H9 (cell line): ENCODE data around the gene CINP. TPM values are rescaled to one million over a fixed set of nuclear protein-coding genes. Genes with fewer than 3 reads are reported as not detected.

Source experiments
- DNase-seq: peaks from one replicate; pipeline ENCODE4 v3.0.0-alpha.2; 2017
- H2AFZ ChIP-seq: one replicate; pipeline ENCODE4 v1.6.1; 2013; ENCODE audit warnings: mild to moderate bottlenecking, low read length, control low read depth, moderate library complexity
- H2AK5ac ChIP-seq: 2 replicates; pipeline ENCODE4 v1.6.1; 2013; ENCODE audit warnings: low read length, control low read depth, mixed read lengths; ENCODE audit not compliant: insufficient read length
- H2BK120ac ChIP-seq: one replicate; pipeline ENCODE4 v1.6.1; 2013; ENCODE audit warnings: low read depth, mild to moderate bottlenecking, low read length, control low read depth, inconsistent platforms; ENCODE audit not compliant: poor library complexity, severe bottlenecking
- H2BK12ac ChIP-seq: 2 replicates; pipeline ENCODE4 v1.6.1; 2013; ENCODE audit warnings: low read length, control low read depth, mixed read lengths, low read depth; ENCODE audit not compliant: insufficient read length
- H2BK15ac ChIP-seq: 2 replicates; pipeline ENCODE4 v1.6.1; 2013; ENCODE audit warnings: low read depth, low read length, control low read depth
- H2BK20ac ChIP-seq: one replicate; pipeline ENCODE4 v1.6.1; 2013; ENCODE audit warnings: low read depth, mild to moderate bottlenecking, low read length, control low read depth, inconsistent platforms; ENCODE audit not compliant: poor library complexity, severe bottlenecking
- H2BK5ac ChIP-seq: 2 replicates; pipeline ENCODE4 v1.6.1; 2013; ENCODE audit warnings: low read length, control low read depth, mixed read lengths; ENCODE audit not compliant: insufficient read length
- H3K14ac ChIP-seq: 2 replicates; pipeline ENCODE4 v1.6.1; 2013; ENCODE audit warnings: low read length, control low read depth; ENCODE audit not compliant: insufficient read depth
- H3K18ac ChIP-seq: 2 replicates; pipeline ENCODE4 v1.6.1; 2013; ENCODE audit warnings: low read depth, mild to moderate bottlenecking, mixed read lengths, low read length, control low read depth; ENCODE audit not compliant: insufficient read length
- H3K23ac ChIP-seq: 2 replicates; pipeline ENCODE4 v1.6.1; 2013; ENCODE audit warnings: low read length, control low read depth, mixed read lengths, low read depth; ENCODE audit not compliant: insufficient read length
- H3K23me2 ChIP-seq: 2 replicates; pipeline ENCODE4 v1.6.1; 2013; ENCODE audit warnings: low read depth, mild to moderate bottlenecking, mixed read lengths, low read length, control low read depth; ENCODE audit not compliant: insufficient read length, poor library complexity, severe bottlenecking
- H3K27ac ChIP-seq: 2 replicates; pipeline ENCODE4 v1.5.1; 2013; ENCODE audit warnings: low read length, control low read depth, mixed read lengths, low read depth; ENCODE audit not compliant: insufficient read length
- H3K27me3 ChIP-seq: 2 replicates; pipeline ENCODE4 v1.6.1; 2013; ENCODE audit warnings: low read length, control low read depth, inconsistent platforms; ENCODE audit not compliant: insufficient read depth
- H3K4ac ChIP-seq: 2 replicates; pipeline ENCODE4 v1.6.1; 2013; ENCODE audit warnings: low read depth, mild to moderate bottlenecking, control low read depth, inconsistent platforms, low read length, moderate library complexity
- H3K4me1 ChIP-seq: 2 replicates; pipeline ENCODE4 v1.6.1; 2013; ENCODE audit warnings: low read length, control low read depth, inconsistent platforms; ENCODE audit not compliant: insufficient read depth
- H3K4me2 ChIP-seq: 2 replicates; pipeline ENCODE4 v1.6.1; 2013; ENCODE audit warnings: low read length, control low read depth, mixed read lengths; ENCODE audit not compliant: insufficient read length, insufficient read depth
- H3K56ac ChIP-seq: 2 replicates; pipeline ENCODE4 v1.6.1; 2013; ENCODE audit warnings: low read depth, mild to moderate bottlenecking, mixed read lengths, low read length, control low read depth; ENCODE audit not compliant: insufficient read length
- H3K79me1 ChIP-seq: 2 replicates; pipeline ENCODE4 v1.6.1; 2013; ENCODE audit warnings: low read depth, mild to moderate bottlenecking, moderate library complexity, low read length, control low read depth, inconsistent platforms; ENCODE audit not compliant: insufficient read depth, poor library complexity, severe bottlenecking
- H3K79me2 ChIP-seq: 2 replicates; pipeline ENCODE4 v1.6.1; 2013; ENCODE audit warnings: low read length, control low read depth, inconsistent platforms; ENCODE audit not compliant: insufficient read depth
- H3K9ac ChIP-seq: 2 replicates; pipeline ENCODE4 v1.6.1; 2013; ENCODE audit warnings: low read length, control low read depth, mixed read lengths; ENCODE audit not compliant: insufficient read length; ENCODE audit errors: extremely low read depth
- H3K9me3 ChIP-seq: one replicate; pipeline ENCODE4 v1.6.1; 2013; ENCODE audit warnings: low read depth, low read length, inconsistent platforms; ENCODE audit not compliant: control insufficient read depth
- H3T11ph ChIP-seq: one replicate; pipeline ENCODE4 v1.6.1; 2013; ENCODE audit warnings: mild to moderate bottlenecking, low read length, control low read depth, inconsistent platforms
- H4K20me1 ChIP-seq: one replicate; pipeline ENCODE4 v1.6.1; 2013; ENCODE audit not compliant: control insufficient read depth, insufficient read length, insufficient read depth
- H4K5ac ChIP-seq: 2 replicates; pipeline ENCODE4 v1.6.1; 2013; ENCODE audit warnings: low read depth, mild to moderate bottlenecking, mixed read lengths, low read length, control low read depth; ENCODE audit not compliant: insufficient read length
- H4K8ac ChIP-seq: replicated peaks from 2 replicates; pipeline ENCODE4 v1.6.1; 2013; ENCODE audit warnings: low read length, control low read depth, mixed read lengths, low read depth; ENCODE audit not compliant: insufficient read length
- H4K91ac ChIP-seq: 2 replicates; pipeline ENCODE4 v1.6.1; 2013; ENCODE audit warnings: low read depth, mild to moderate bottlenecking, moderate library complexity, mixed read lengths, low read length, control low read depth; ENCODE audit not compliant: insufficient read length
- H3K27ac Mint-ChIP-seq, 3 experiments: 2 replicates in 2 of 3; 3 replicates in 1 of 3; pipeline ENCODE4 v1.8.0; 2020 to 2021; ENCODE audit warnings: mixed read lengths in 3 of 3, mild to moderate bottlenecking in 1 of 3, moderate library complexity in 1 of 3
- H3K27me3 Mint-ChIP-seq: 2 replicates; pipeline ENCODE4 v1.8.0; 2021; ENCODE audit warnings: low read depth, mild to moderate bottlenecking, moderate library complexity, mixed read lengths
- H3K36me3 Mint-ChIP-seq, 3 experiments: 2 replicates in 2 of 3; 3 replicates in 1 of 3; pipeline ENCODE4 v1.8.0; 2020 to 2021; ENCODE audit warnings: low read depth in 3 of 3, mixed read lengths in 3 of 3; ENCODE audit not compliant: insufficient read depth in 1 of 3
- H3K4me1 Mint-ChIP-seq, 2 experiments: 2 replicates each; pipeline ENCODE4 v1.8.0; 2020; ENCODE audit warnings: mixed read lengths in 2 of 2
- H3K4me3 Mint-ChIP-seq, 2 experiments: 2 replicates in 1 of 2; 3 replicates in 1 of 2; pipeline ENCODE4 v1.8.0; 2020 to 2021; ENCODE audit warnings: mild to moderate bottlenecking in 2 of 2, mixed read lengths in 2 of 2, moderate library complexity in 1 of 2
- H3K9me3 Mint-ChIP-seq, 2 experiments: 2 replicates in 1 of 2; 3 replicates in 1 of 2; pipeline ENCODE4 v1.8.0; 2020; ENCODE audit warnings: mild to moderate bottlenecking in 2 of 2, mixed read lengths in 2 of 2, moderate library complexity in 1 of 2
- CTCF ChIP-seq: fragments of 200-600 bp; sonication (generic); conservative IDR thresholded peaks from 3 replicates; pipeline ENCODE4 v1.8.0; 2021; ENCODE audit warnings: antibody characterized with exemption, mild to moderate bottlenecking
- WGBS: extraction: QIAGEN DNeasy Blood & Tissue Kit; methylation state at CpG from one replicate; pipeline ENCODE4 v1.1.7; 2013; ENCODE audit warnings: missing lambda C conversion rate, low lambda C conversion rate, mixed read lengths; ENCODE audit not compliant: insufficient read length; ENCODE audit errors: extremely low coverage; 5-methylcytosine and 5-hydroxymethylcytosine counted together
- total RNA-seq: library from RNA; stranded (reverse); gene quantifications from 2 replicates; pipeline ENCODE4 v1.2.1, GENCODE V29; 2021

Gene CINP
- total RNA-seq, 1 experiment from 2014 or later: 39.5 TPM

GRCh38 chr14:102318781-102319276 is 43.9 kb downstream of the CINP start:
- H3K18ac ChIP-seq: peak overlapping the region; percentile 62
- no peak overlapping the region for H2BK20ac ChIP-seq
- DNase-seq: no peak
- no peak overlapping the region for H2AK5ac ChIP-seq
- Mint-ChIP-seq H3K36me3 (no peaks in the 10 kb centered on the region; a peak in 2 of 7 replicates), H3K4me1 (peaks cover 43 to 51% of the 10 kb centered on the region in 2 experiments), H3K27me3 (peaks cover 31% of the 10 kb centered on the region), H3K27ac (peak overlapping the region in 2 of 3 experiments; percentile 92 to 98; a peak in 3 of 7 replicates), H3K9me3 (no peaks in the 10 kb centered on the region; a peak in 1 of 5 replicates), H3K4me3 (peak overlapping the region; percentile 88 to 94)
- H3T11ph ChIP-seq: no peak overlapping the region
- peak overlapping the region; percentile 72 for H3K4me2 ChIP-seq
- H3K79me2 ChIP-seq: no peaks in the 10 kb centered on the region
- H2BK5ac ChIP-seq: no peak overlapping the region
- H2AFZ ChIP-seq: no peak overlapping the region
- H3K9me3 ChIP-seq: no peaks in the 10 kb centered on the region
- H3K79me1 ChIP-seq: no peaks in the 10 kb centered on the region
- peak overlapping the region; percentile 56 for H3K9ac ChIP-seq
- no peak overlapping the region for H4K8ac ChIP-seq
- no peaks in the 10 kb centered on the region; the same call in 1 of the 2 replicates for H3K27me3 ChIP-seq
- TF ChIP-seq CTCF: no peak
- peak overlapping the region; percentile 18 for H2BK12ac ChIP-seq
- WGBS: no CpG with 5 or more reads among the region's 15 CpGs
- H4K91ac ChIP-seq: peak overlapping the region; percentile 20
- no peaks in the 10 kb centered on the region for H4K20me1 ChIP-seq
- H3K23ac ChIP-seq: no peak overlapping the region
- H2BK15ac ChIP-seq: no peak overlapping the region
- no peak overlapping the region for H3K4ac ChIP-seq
- H3K23me2 ChIP-seq: peaks cover 21% of the 10 kb centered on the region
- no peak overlapping the region for H3K14ac ChIP-seq
- no peak overlapping the region for H4K5ac ChIP-seq
- H3K4me1 ChIP-seq: no peaks in the 10 kb centered on the region; the same call in 1 of the 2 replicates
- no peak overlapping the region for H2BK120ac ChIP-seq
- H3K27ac ChIP-seq: no peak overlapping the region
- no peak overlapping the region for H3K56ac ChIP-seq
